ENCODE results near the gene ZNF213.
"Not testable (repeated sequence)": the region's sequence is repeated elsewhere in the genome, so short reads cannot be mapped to it uniquely, and the experiment has no call there.

ZNF213 gene

DNA sequence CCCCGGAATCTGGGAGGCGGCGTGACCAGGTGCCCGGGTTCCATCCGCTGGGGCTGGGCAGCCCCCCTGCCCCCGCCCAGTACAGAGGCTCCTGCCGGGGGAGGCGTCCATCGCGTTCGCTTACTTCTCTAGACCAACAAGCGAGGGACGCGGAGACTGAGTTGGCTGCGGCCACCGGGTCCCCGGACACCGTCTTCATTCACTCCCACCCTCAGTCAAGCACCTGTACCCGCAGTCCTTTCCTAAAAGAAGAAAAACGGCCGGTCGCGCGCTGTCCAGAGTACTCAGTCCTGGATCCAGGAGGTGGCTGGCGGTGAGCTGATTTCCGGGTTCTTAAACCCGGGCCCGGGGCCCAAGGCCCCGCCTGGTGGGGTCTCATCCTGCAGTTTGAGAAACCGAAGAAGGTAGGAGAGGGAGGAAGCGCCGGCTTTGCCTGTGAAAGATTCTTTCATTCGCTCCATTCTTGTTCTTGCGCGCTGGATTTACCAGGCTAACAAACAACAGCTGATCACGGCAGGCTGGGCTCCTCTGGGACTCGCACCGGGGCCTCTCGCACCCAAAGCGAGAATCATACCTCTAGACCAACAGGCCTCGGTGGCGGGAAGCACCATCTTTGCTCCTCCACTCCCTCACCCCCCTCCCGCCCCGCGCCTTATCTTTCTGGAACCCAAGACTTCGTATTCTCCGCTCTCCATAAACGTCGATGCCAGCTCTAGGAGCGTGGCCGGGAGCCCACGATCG is 35.8 kb downstream of the ZNF213 start:
- DNase-seq (ENCODE audit: low spot score) = no peak

DNA sequence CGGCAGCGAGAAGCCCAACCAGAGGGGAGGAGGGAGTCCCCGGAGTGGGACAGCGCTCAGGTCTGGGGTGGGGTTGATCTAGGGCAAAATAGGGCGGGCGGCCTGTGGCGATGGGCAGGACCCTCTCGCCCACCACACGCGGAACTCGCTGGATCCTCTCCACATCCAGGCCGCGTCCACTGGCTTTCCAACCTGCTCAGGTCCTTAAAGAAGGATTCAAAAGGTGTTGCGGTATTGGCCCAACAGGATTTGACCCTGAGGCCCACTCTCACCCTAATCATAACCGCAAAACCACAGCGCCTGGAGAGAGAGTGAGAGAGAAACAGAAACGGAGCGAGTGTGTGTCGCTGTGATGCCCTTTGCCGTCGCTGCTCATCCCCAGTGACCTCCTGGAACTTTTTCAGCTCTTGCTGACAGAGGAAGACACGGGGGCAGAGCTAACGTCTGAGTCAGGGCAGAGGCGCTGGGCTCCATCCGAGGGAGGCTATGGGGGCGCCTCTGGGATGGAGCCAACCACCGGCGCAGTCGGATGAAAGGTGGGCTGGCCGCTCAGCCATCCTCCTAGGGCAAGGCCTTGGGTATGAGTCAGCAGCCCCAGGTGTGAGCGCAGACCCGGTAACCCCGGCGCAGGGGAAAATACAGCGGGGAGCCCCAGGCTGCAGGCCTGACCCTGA is 36.5 kb downstream of the ZNF213 start:
- no peak for DNase-seq (ENCODE audit: low spot score)

DNA sequence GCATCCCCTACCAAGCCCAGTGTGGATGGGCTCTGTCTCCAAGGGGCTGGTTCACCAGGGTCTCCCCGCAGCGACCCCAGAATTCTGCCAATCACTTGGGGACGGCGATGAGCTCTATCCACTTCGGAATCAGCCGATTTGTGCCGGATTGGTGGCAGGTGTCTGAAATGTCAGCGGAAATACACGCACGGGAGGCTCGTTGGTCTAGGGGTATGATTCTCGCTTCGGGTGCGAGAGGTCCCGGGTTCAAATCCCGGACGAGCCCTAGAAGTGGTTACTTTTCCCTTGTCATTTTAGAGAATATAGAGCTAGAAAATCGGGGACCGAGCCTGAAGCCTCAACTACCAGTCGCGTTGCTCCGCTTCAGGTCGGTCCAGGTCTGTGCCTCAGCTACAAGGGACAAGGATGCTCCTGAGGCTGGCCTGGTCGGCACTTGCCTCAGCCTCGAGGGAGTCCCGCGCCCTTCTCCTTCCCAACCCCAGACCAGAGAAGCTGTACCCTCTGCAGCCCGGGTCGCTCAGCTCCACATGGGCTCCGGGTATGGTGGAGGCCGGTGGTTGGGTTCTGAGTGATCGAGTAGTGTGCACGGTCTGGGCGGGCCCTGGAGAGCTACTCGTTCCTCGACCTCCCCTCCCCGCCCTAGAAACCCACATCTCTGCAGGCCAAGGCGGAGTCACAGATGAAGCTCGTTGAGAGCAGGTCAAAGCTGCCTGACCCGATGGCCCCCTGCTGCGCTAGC is 37.2 kb downstream of the ZNF213 start:
- DNase-seq (ENCODE audit: low spot score) = no peak

DNA sequence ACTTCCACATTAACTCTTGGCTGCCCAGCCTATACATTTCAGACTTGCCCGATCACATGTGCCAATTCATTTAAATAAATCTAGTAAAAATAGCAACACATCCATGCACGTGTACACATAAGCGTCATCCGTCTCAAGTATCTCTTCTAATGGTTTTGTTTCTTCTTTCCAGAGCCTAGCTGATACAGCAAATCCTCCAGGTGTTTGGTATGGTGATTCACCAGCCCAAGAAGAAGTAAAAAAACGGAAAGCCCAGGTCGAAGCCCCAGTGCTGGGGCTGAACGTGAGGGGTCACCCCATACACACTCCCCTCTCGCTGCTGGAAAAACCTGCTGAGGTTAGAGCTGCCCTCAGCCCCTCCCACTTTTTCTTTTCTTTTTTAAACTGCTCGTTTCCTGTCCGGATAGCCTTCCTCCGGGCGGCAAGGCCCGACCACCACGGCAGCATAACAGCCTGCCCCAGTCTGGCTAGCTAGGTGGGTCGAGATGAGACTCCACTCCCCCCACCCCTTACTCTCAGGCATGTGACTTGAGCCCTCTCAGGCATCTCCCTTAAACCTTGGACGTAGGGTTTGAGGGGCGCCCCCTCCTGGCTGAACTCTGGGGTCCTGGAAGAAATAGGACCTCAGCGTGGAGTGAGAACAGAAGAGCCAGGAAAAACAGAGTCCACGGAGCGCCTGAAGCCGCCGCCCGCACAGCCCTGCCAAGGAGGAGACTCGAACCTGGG is 39.2 kb downstream of the ZNF213 start:
- peak; percentile 89 for DNase-seq (ENCODE audit: low spot score)

DNA sequence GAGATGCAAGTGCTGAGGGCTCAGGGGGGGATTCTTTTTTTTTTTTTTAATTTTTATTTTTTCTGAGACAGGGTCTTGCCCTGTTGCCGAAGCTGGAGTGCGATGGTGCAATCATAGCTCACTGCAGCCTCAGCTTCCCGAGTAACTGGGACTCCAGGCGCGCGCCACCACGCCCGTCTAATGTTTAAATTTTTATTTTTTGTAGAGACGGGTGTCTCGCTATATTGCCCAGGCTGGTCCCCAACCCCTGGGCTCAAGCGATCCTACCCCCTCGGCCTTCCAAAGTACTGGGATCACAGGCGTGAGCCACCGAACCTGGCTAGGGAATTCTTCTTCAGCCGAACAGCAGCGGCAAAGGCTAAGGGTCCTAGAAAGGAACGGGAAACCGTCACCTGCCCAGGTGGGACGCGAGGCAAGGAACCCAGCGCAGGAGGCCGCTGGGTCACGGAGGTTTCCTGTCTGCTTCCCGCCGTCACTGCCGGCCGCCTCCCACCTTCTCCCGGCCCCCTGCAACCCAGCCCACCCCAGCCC is 39.9 kb downstream of the ZNF213 start:
- DNase-seq (ENCODE audit: low spot score) = no peak

DNA sequence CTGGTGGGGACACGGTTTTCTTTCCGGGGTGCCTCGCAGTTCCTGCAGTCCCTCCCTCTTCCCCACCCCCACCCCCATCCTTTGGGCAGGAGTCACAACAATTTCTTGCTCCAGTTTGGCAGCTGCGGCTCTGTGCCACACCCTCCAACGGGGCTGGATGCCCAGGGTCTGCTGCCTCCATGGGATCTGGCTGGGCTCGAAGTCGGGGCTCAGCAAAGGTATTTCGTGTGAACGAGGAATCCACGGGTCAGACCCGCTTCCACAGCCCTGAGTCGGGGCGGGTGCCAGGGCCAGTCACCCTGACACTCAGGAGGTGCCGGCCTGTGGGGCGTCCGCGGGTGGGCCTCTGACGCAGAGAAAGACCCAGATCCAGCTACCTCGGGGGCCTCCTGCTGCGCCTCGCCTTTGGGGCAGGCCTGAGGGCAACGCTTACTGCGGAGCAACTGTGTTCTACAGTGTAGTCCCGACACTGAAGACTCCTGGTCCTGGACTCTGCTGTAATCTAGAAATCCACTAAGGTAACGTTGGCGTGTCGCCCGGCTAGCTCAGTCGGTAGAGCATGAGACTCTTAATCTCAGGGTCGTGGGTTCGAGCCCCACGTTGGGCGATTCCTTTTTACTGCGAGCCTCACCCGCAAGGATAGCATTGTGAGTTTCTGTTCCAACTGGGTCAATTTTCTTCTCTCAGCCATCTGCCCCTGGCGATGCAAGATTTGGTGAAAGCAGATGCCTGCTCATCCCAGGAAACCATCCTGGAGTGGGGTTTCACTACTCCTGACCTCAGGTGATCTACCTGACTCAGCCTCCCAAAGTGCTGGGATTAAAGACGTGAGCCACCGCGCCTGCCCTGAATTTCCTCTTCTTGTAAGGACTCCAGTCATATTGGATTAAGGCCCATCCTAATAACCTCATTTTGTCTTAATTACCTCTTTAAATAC is 40.6 kb downstream of the ZNF213 start:
- DNase-seq (ENCODE audit: low spot score) = peak; percentile 70

DNA sequence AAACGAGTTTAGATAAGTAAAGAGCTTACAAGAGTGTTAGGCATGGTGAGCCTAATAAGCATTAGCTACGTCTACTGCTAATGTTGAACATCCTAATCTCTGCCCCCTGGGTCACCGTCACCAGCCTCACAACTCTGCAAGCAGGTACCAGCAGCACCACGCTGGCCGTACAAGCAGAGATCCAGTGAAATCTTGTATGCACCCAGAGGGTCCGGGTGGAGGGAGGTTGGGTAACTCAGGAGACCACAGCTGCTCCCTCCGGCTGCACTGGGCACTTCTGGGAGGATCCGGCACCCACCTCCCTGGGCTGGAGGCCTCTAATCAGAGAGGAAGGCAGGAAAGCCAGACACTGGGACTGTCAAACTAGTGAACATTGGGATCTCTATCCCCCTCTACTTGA is 44.8 kb downstream of the ZNF213 start:
- DNase-seq (ENCODE audit: low spot score) = no peak

DNA sequence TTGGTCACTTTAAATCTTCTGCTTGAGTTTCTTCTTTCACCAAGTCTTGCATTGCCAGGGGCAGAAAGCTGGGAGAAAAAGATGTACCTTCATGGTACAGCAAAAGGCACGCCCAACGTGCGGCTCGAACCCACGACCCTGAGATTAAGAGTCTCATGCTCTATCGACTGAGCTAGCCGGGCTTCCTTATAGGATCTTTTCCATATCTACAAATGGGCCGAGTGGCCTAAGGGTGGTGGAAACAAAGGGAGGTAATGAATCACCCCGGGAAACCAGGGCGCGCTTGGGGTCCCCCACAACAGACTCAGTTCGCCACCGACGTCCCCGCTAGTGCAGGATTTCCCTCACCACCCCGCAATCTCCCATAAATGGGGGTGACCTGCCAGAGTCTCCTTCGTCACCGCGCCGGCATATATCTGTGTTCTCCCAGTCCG is 45.6 kb downstream of the ZNF213 start:
- no peak for DNase-seq (ENCODE audit: low spot score)

DNA sequence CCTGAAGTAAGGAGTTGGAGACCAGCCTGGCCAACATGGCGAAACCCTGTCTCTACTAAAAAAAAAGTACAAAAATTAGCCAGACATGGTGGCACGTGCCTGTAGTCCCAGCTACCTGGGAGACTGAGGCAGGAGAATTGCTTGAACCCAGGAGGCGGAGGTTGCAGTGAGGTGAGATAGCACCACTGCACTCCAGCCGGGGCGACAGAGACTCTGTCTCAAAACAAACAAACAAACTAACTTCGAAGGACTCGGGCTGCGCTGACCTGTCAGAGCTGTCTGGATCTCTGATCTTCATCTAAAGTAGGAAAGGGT is 47.4 kb downstream of the ZNF213 start:
- not testable (repeated sequence) for DNase-seq (ENCODE audit: low spot score)

DNA sequence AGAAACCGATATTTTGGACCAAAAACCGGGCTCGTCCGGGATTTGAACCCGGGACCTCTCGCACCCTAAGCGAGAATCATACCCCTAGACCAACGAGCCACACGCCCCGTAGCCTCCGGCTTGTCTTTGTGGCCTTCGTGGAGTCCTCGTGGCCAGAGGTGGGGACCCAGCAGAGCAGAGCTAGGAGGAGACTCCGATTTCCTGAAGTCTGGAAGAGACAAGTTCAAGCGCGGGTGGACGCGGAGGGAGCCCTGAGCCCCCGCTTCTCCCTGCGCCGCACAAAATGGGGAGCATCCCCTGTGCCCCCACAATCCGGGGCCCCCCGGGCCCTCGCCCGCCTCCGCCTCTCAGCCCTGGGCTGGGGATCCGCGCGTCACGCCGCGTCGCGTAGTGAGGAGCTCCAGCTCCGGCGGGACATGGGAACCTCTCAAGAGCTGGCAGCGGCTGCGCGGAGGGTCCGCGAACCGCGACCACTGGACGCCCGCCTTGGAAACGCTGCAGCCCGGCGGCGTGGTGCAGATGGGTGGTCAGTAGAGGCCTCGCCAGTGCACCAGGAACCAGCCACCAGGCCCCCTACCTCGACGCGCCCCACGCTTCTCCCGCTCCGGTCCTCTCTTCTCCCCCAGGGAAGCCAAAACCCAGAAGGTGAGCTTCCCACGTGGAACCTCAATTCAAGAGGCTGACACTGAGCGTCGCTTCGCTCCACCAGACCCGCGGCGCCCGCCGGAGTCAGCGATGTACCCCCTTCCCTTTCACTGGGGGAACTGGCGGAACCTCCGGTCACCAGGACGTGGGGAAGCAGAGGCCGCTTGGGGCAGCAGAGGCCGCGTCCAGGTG is 48.0 kb downstream of the ZNF213 start:
- no peak for DNase-seq (ENCODE audit: low spot score)

DNA sequence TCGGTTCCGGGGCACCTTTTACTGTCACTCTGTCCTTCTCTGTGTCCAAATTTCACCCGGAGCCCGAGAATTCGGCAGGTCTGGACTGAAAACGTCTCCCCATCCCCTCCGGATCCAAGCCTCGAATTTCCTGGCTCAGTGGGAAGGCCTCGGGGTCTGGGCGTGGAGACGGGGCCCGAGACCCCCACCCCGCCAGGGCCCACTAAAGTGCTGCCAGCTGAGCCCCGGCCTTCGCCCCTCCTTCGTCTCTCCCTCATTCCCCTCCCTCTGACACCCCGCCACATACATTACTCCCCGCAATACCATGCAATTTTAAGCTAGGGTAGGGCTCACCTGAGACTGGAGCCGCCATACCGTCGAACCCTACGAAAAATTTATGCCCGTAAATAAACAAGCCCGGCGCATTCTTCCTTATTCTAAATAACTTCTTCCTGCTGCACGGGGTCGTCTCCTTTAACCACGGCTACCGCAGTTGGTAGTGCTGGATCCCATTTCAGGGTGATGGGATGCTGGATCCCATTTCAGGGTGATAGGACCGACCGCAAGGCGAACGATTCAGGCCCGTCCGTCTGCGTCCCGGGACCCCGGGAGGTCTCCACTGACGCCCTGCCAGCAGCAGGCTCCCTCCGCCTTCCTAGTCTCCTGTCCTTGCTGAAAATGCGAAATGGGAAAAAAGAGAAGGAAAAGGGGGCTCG is 48.8 kb downstream of the ZNF213 start:
- DNase-seq (ENCODE audit: low spot score) = no peak

DNA sequence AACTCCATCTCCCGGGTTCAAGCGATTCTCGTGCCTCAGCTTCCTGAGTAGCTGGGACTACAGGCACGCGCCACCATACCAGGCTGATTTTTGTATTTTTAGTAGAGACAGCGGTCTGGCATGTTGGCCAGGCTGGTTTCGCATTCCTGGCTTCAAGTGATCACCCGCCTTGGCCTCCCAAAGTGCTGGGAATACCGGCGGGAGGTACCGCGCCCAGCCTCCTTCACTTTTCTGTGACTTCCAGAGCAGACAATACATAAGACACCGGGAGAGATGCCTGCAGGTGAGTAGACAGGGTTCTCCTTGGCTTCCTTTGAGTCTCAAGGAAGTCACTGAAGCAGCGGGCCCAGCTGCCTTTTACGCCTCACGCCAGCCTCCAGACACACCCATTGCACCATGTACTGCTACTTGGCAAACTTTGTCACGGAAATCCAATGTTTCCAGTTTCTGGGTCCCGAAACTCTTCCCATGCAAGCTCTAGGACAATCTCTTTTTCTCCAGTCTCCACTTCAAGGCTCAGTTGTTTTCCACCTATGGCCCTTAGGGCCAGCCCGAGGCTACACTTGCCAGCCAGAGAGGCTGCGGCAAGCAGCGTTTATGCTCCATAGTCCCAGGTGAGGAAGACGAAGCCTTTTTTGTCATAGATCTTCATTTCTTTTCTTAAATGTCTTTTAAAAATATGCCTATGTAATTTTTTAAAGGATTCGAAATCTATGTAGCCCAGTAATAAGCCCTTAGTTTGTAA is 52.3 kb downstream of the ZNF213 start:
- no peak for DNase-seq (ENCODE audit: low spot score)

DNA sequence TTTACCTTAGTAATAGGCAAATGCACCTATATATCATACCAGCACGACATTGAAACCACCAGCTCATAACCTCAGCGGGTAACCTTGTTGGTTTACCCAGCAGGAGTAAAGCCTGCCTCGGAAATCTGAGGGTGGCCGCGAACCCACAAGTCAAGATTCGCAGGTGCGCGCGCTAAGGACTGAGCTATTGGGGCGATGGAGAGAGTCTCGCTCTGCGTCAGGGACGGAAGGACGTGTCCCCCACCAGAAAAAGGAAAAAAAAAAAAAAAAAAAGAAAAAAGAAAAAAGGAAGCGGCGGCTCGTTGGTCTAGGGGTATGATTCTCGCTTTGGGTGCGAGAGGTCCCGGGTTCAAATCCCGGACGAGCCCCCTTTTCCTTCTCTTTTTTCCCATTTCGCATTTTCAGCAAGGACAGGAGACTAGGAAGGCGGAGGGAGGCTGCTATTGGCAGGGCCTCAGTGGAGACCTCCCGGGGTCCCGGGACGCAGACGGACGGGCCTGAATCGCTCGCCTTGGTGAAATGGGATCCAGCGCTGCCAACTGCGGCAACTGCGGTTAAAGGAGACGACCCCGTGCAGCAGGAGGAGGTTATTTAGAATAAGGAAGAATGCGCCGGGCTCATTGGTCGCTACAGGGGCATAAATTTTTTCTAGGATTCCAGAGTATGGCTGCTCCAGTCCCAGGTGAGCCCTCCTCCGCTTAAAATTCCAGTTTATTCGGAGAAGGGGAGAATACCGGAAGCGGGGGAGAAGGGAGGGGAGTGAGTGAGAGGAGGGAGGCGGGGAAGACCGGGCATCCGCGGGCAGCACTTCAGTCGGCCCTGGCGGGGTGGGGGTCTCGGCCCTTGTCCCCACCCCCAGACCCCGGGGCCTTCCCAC is 53.2 kb downstream of the ZNF213 start, which contains the start of gene OR1F1:
TSS of gene OR1F1 (plus strand) at position 407 of the 877 bp plus-strand sequence.
- DNase-seq (ENCODE audit: low spot score) = no peak

DNA sequence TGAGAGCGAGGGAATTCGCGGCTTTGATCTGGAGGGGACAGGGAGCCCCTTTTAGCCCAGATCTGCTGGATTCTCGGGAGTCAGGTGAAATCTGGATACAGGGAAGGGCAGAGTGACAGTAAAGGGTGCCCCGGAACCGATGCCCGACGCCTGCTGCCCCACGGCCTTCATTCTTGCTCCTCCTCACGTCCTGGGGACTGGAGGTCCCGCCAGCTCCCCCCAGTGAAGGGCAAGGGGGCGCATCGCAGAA is 53.8 kb downstream of the ZNF213 start:
- no peak for DNase-seq (ENCODE audit: low spot score)

DNA sequence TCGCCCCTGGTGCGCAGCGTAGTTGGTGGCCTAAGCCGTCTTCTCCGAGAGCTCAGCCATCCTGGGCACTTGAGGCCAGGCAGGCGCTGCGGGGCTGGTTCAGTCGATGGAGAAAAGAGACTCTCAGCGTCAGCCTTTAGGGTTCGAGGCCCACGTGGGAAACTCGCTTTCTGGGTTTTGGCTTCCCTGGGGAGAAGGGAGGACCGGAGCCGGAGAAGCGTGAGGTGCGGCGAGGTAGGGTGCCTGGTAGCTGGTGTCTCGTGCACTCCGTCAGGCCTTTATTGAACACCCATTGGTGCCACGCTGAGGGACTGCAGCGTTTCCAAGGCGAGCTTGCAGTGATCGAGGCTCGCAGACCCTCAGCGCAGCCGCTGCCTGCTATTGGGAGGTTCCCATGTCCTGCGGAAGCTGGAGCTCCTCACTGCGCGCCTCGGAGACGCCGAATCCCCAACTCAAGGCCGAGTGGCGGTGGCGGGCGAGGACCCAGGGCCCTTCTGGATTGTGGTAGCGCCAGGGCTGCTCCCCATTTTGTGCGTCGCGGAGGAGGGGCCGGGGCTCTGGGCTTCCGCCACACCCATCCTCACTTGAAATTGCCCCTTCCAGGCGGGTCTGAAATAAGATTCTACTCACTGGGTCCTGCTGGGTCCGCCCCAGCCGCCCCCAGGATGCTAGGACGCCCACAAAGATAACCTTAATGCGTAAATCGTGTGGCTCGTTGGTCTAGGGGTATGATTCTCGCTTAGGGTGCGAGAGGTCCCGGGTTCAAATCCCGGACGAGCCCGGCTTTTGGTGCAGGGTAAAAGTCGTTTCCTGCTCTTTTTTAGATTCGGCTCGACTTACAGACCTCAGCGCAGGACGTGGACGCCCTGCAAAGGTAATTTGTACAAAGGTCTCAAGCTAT is 54.3 kb downstream of the ZNF213 start:
- DNase-seq (ENCODE audit: low spot score) = no peak

DNA sequence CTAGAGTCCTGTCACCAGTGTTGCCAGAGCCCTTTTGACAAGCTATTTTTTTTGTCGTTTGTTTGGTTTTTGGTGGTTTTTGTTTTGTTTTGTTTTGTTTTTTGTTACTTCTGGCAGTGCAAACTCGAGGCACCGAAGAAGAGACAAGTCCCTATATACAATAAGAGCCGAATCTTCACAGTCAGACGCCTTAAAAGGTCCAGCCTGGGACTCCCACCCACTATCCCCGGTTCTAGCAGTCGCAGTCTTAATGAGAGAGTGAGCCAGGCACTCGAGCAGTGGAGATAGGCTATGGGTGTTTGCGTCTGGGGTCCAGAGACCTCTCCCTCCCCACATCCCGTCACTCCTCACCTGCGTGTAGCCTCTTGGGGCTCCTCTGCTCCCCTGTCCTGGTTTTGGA is 55.0 kb downstream of the ZNF213 start:
- no peak for DNase-seq (ENCODE audit: low spot score)

DNA sequence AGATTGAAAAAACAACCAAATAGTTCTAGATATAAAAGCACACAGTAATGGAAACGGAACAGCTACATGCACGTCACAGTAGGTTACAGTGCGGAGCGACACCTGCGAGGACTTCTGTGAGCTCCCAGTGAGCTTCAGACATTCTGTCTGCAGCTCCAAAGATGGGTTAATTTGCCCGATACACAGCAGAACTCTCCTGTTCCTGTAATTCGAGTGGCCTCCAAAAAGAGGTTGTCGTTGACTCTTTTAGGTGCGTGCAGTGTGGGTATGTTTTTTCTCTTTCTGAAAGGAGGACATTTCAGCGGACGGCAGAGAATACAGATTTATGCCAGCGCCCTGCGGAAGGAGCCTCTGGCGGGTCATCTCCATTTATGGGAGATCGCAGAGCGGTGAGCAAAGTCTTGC is 56.1 kb downstream of the ZNF213 start:
- DNase-seq (ENCODE audit: low spot score) = no peak
